Activated CD4-positive, alpha-beta T cell treated with anti-CD3 and anti-CD28 coated beads, Interleukin-10, Interleukin-2, amounts not matched to agents 100 ng/mL and 50 ng/mL, durations not matched to agents 16 hours and 8 hours (primary cell): ENCODE data around the gene CFP.

Experiments
- DNase-seq: peaks from one replicate; pipeline ENCODE4 v3.0.0-alpha.2; 2020

Gene CFP

GRCh38 chrX:47597222-47597621 lies 32.5 kb downstream of the CFP start:
- DNase-seq = no peak

DNA sequence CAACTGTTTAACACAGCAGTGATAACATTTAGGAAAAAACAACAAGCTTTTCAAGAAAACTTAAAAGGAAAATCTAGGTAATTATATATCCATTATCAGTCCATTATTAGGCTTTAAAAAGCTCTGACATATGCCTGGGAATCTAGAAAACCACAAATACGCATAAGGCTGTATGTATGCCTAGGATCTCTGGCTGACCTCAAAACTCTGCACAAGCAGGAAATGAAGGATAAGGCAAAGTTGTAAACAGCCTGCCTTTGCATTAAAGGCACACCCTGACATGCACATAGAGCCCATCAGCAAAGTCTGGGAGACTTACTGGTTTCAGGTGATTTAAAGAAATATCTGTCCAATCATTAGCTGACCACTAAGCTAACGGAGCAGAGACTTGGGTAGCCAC lies 33.5 kb downstream of the CFP start:
- DNase-seq = no peak

DNA sequence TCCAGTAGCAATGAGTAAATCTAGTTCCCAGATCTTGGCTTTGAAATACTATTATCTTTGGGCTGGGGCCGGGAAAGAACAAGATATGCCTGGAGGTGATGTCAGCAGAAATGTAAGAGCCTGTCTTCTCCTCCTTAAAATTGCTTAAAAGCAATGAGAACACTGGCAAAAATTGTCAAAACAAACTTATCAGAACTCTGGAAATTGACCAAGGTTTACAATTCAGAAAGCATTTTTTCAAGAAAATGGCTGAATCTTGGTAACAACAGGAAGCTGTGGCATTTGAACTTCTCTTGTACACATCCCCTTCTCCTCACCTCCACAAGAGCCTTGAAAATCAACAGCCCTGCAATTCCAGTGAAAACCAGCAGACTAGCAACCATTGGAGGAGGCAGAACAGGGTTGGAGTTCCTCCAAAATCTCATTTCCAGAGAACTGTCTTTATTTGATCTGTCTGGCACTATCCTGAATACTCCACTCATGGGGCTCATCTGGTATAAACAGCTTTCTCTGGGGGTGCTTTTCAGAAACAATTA lies 33.9 kb downstream of the CFP start:
- no peak for DNase-seq

- DNase-seq = no peak
These were observed 36.2 kb downstream of the CFP start for GRCh38 chrX:47593522-47593921.

DNA sequence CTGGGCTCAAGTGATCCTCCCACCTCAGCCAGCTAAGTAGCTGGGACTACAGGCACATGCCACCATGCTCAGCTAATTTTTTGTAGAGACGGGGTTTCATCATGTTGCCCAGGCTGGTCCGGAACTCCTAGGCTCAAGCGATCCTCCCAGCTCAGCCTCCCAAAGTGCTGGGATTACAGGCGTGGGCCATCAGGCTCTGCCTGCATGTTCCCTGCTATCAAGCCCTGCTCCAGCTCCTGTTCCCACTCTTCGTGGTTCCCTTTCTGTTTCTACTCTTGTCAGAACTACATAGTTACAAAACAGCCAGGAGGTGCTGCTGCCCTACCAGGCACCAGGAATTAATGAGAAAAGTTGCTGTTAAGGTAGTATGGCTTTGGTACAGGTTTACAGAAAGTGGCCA lies 38.7 kb downstream of the CFP start:
- no peak for DNase-seq

GRCh38 chrX:47587906-47588735 lies 41.6 kb downstream of the CFP start:
- no peak for DNase-seq

DNA sequence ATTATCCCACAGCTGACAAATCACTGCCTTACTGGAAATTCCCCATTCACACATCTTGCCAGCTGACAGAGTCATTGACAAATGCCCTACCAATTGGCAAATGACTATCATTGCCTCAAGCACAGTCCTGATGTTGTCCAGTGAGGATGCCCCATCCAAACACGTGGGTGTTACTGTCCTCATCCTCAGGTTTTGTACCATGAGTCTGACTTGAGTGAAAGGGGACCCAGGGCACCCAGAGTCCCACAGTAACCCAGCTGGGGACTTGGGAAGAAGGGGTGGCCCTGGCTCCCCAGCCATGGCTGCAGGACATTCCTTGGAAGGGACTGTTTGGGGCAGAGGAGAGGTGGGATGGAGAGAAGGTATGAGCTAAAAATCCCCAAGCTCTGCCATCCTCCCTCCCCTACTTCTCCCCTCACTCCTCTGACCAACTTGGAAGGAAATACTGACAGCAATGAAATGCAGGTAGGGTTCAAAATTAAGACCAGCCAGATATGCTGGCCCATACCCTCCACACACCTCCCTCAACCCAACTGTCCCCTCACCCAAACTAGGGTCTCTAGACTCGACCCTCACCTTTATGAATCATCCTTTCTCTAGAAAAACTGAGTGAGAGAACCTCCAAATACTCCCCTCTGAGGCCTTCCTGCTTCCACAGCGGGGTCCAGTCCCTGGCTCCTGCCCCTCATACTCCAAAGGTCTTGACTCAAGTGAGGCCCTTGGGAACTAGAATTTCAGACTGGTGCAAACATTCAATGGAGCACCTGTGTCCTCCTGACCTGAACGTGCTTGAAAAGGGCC lies 42.4 kb downstream of the CFP start:
- no peak for DNase-seq

- no peak for DNase-seq
These were observed 43.5 kb downstream of the CFP start for GRCh38 chrX:47586043-47586787.

- DNase-seq = no peak
These were observed 44.5 kb downstream of the CFP start for GRCh38 chrX:47585273-47585672.

DNA sequence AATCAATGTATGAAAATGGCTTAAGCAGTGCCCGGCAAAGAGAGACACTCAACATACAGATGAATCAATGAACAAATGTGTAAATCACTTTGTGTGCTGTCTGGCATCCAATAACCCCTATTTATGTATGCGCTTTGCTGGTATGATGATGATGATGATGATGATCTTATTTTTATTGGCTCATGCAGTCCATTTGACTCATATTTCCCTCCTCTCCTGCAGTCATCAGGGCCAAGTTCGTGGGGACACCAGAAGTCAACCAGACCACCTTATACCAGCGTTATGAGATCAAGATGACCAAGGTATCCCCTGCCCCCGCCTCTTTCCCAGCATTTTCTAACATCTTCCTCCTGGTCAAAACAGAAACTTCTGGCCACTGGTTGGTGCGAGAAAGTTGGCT lies 45.0 kb downstream of the CFP start:
- no peak for DNase-seq

- no peak for DNase-seq
These were observed 46.4 kb downstream of the CFP start for GRCh38 chrX:47583240-47583861.

DNA sequence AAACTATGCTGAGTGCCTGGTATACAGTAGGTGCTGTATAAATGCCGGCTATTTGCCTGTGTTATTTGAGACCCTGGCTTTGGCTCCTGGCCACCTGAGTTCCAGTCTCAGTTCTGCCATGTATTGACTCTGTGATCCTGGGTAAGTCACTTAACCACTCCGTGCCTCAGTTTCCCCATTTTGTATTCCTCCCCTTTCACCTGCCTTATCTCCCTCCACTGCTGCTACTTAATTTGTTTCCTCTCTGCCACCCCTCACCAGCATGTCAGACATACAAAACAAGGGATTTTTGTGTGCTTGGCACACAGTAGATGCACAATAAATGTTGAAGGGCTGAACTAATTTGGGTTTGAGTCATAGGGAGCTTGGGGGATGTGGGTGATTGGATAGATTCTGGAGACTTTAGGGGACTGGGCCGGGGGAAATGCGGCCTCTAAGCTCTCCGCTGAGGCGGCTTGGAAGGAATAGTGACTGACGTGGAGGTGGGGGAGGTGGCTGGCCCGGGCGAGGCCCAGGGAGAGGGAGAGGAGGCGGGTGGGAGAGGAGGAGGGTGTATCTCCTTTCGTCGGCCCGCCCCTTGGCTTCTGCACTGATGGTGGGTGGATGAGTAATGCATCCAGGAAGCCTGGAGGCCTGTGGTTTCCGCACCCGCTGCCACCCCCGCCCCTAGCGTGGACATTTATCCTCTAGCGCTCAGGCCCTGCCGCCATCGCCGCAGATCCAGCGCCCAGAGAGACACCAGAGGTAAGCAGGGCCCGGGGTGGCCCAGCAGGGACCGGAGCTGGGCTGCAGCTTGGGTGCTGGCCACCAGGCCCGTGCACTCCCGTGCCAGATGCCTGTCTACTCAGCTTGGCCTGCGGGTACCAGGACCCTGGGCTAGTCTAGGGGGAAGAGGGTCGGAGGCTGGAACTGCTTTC lies 47.7 kb downstream of the CFP start, which contains the start of gene TIMP1:
Gene TIMP1, plus strand, starts transcription at position 706 of the 917 bp plus-strand sequence. CDS start 980 bp downstream, outside the sequence.
- DNase-seq = peak; percentile 90

DNA sequence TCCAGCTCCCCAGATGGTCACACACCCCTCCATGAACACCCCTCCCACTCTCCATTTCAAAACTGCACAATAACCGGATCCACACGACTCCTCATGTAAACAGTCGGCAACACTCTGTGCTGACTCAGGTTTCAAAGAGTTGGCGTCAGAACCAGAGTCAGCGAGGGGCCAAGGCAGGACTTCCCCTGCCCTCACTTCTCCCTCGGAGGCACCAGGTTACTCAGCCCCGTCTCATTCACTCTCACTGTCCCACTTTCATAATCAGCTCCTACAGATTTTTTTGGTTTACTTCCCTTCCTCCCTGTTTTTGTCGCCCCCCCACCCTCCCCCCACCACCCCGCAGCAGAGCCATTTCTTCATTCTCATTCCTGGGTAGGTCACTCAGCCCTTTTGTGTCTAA lies 50.2 kb downstream of the CFP start:
- peak; percentile 80 for DNase-seq

- DNase-seq = no peak
These were observed 51.0 kb downstream of the CFP start for GRCh38 chrX:47578692-47579091.

- no peak for DNase-seq
These were observed 51.8 kb downstream of the CFP start for GRCh38 chrX:47577901-47578300.

DNA sequence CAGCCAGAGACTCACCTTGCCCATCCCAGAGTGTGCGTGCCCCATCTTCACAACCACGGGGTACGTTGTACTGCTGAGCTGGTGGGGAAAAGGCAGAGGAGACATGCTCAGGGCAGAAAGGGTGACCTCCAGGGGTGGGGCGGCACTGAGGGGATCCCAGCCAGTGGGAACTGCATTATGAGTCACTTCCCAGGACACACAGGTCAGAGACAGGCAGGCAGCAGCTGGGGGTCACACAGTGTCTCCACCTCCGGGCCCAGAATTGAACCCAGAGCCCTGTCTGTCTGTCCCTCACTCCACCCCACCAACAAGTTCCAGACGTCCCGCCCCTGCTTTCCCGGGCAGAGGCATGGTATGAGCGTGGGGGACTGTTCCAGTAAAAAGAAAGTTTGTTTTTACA lies 52.3 kb downstream of the CFP start:
- DNase-seq = no peak

GRCh38 chrX:47576021-47576898 lies 53.5 kb downstream of the CFP start:
- DNase-seq = no peak

DNA sequence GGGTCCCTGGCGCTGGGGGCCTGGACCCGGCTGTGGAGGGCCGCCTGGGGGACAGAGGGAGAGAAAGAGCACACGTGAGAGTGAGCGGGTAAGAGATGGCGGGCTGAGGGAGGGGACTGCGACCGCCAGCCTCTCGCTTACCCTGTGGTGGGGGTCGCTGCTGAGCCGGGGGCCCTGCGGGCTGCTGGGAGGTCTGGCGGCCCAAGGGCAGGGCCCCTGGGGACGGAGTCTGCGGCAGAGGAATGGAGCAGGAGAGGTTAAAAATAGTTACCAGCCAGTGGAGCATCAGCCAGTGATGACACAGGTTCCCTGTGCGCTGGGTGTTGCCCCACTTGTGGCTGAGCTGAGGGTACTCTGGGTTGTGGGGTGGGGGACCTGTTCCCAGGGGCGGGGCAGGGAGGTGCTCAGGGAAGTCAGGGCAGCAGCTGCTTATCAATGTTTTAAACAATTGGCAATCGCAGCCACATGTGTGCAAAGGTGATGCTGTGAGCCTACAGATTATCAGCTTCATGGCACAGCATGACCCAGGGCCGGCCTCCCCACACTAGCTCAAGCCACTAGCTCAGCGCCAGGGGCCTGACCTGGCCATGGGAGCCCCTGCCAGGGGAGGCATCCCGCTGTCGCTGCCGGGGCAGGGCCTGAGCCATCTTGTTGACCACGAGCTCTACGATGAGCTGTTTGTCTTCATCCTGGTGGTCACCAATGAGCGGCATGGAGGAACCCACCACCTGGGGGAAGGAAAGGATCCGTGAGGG lies 55.0 kb downstream of the CFP start:
- no peak for DNase-seq

DNA sequence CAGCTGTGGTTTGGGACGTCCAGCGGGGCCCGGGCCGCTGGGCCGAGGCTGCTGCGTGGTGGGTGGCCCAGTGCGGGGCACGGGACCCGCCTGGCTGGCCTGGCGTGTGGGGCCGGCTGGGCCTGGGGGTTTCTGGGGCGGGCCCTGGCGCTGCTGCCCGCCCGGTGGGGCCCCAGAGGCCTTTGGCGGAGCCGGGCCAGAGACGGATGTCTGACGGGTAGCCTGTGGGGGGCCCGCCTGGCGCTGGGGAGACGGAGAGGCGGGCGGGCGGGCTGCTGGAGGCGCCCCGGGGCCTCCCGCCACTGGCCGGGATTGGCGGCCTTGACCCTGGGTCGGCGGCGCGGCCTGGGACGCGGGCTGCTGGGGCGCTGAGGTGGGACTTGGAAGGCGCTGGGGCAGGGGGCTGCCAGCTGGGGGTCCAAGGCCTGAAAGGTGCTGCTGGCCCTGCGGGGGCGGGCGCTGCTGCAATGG lies 55.6 kb downstream of the CFP start:
- DNase-seq = no peak
